ES-I3 (cell line): Measurements from ENCODE around the gene ST8SIA1.

ENCODE experiments used
- H3K36me3 ChIP-seq: 2 replicates; pipeline ENCODE4 v1.6.1; 2013; ENCODE audit warnings: mild to moderate bottlenecking, low read length, control low read depth, moderate library complexity; ENCODE audit not compliant: insufficient read depth
- H3K4me1 ChIP-seq: 2 replicates; pipeline ENCODE4 v1.6.1; 2013; ENCODE audit warnings: mild to moderate bottlenecking, control low read depth, low read length; ENCODE audit not compliant: insufficient read depth
- H3K9ac ChIP-seq: 2 replicates; pipeline ENCODE4 v1.6.1; 2013; ENCODE audit warnings: low read depth, mild to moderate bottlenecking, low read length, moderate library complexity
- H3K9me3 ChIP-seq: 2 replicates; pipeline ENCODE4 v1.6.1; 2013; ENCODE audit warnings: mild to moderate bottlenecking, low read length, moderate library complexity; ENCODE audit not compliant: control insufficient read depth, insufficient read depth

ST8SIA1 gene

GRCh38 chr12:22229652-22230279, 104.7 kb downstream of the ST8SIA1 start:
- H3K36me3 ChIP-seq, result no peaks in the 10 kb centered on the region
- H3K4me1 ChIP-seq, result no peaks in the 10 kb centered on the region
- H3K9me3 ChIP-seq, result no peaks in the 10 kb centered on the region
- H3K9ac ChIP-seq, result no peak overlapping the region

GRCh38 chr12:22228022-22228875, 106.3 kb downstream of the ST8SIA1 start:
- Histone ChIP-seq H3K4me1 (no peaks in the 10 kb centered on the region), H3K36me3 (no peaks in the 10 kb centered on the region), H3K9ac (no peak overlapping the region), H3K9me3 (no peaks in the 10 kb centered on the region)

GRCh38 chr12:22223356-22223755, 111.2 kb downstream of the ST8SIA1 start:
- Histone ChIP-seq H3K4me1 (no peaks in the 10 kb centered on the region), H3K9me3 (no peaks in the 10 kb centered on the region), H3K9ac (no peak overlapping the region), H3K36me3 (no peaks in the 10 kb centered on the region)

- Histone ChIP-seq H3K36me3 (no peaks in the 10 kb centered on the region), H3K4me1 (no peaks in the 10 kb centered on the region), H3K9ac (no peak overlapping the region), H3K9me3 (no peaks in the 10 kb centered on the region; the same call in 1 of the 2 replicates)
These were observed 117.0 kb downstream of the ST8SIA1 start for GRCh38 chr12:22217556-22217955.

DNA sequence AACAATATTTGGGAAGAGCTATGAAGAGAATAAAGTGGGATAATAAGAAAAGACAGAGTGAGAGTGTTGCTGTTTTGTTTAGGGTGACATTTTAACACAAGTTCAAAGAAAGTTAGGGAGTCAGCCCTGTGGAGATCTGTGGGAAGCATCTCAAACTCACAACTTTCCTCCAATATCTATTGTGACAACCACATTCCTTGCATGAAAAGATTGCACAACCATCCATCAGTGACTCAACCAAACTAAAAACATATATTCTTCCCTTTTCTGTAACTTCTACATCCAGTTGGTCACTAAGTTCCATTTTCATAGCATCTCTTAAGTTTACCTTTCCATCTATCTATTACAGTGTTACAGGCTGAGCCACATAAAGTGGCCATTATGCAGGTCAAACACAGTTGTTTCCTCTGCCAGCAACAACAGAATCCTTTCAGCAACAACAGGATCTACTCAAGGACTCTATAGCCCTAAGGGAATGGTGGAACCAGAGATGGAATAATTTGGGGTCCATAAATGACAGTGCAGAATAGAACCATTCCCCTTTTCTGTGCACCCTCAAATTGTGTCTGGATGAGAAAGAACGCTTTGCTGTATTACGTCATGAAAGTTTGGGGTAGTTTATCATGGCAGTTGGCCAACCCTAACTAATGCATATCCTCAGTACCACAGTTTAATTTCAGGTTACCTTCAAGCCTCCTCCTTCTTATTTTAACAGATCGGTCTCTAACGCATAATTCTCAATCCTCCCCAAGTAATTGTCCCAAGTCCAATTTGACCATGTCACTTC, 118.8 kb downstream of the ST8SIA1 start:
- Histone ChIP-seq H3K36me3 (no peaks in the 10 kb centered on the region), H3K9ac (no peak overlapping the region), H3K9me3 (no peaks in the 10 kb centered on the region; the same call in 1 of the 2 replicates), H3K4me1 (no peaks in the 10 kb centered on the region)

- Histone ChIP-seq H3K36me3 (no peaks in the 10 kb centered on the region), H3K9ac (no peak overlapping the region), H3K9me3 (no peaks in the 10 kb centered on the region; the same call in 1 of the 2 replicates), H3K4me1 (no peaks in the 10 kb centered on the region)
These were observed 123.4 kb downstream of the ST8SIA1 start for GRCh38 chr12:22211128-22211527.

DNA sequence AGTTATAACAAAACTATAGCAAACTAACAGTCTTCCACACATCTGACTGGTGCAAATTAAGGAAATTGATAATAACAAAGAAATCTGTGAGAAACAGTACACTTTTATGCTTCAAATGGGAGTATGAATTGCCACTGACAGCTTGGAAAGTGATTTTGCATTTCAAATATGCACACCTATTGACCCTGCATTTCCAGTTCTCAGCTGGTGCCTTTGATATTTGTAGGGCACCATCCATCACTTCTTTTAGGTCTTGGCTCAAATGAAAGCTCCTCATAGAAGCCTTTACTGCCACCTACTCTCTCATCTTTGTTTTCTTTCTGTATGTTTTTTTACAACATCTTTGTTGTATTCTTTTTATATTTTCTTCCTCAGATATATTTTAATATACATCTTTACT, 125.1 kb downstream of the ST8SIA1 start:
- H3K4me1 ChIP-seq, result no peaks in the 10 kb centered on the region

DNA sequence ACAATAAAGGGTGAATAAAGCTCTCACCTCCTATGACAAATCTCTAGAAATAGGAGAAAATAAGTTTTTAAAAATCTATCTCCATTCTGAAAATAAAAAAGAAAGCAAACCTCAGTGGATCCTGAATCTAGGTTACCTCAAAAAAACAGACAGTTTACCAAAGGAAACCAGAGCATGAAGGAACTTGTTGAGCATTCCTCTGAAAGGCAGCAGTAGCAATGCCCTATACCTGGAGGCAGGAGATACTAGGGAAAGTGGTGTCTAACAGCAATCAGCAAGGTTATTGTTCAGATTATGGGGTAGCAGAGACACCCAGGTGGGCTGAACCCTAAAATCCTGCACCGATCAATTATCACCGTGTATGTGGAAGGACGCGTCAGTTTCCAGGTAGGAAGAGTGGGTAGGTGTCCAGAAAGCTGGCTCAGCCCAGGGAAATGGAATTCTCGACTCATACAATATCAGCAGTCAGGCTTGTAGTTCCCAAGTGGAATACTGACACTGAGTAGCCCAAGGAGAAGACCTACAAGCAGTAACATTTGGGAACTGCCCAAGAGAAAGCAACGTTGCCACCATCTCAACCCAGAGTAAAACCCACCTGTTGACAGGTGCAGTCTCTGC, 128.3 kb downstream of the ST8SIA1 start:
- Histone ChIP-seq H3K4me1 (no peaks in the 10 kb centered on the region), H3K9me3 (no peaks in the 10 kb centered on the region; the same call in 1 of the 2 replicates), H3K9ac (no peak overlapping the region), H3K36me3 (no peaks in the 10 kb centered on the region)

More for the DNA sequence above, 125.1 kb downstream of the ST8SIA1 start:
- Histone ChIP-seq H3K36me3 (no peaks in the 10 kb centered on the region), H3K9me3 (no peaks in the 10 kb centered on the region; the same call in 1 of the 2 replicates), H3K9ac (no peak overlapping the region)

DNA sequence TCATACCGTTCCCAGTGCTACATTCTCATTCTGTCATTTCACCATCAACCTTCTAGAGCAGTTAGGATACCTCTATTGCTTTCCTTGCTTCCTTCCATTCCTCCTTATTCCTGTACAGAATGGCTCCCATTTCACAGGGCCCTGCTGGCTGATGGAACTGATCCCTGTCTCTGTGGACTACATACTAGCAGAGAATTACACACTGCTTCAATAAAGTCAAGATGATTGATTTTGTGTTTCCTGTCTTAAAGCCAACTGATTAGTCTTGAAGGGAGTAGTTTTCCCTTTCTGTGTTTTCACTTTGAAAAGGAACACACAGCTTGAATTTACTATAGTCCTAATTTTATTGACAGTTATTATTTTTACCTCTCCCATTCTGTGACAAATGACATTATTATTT, 130.1 kb downstream of the ST8SIA1 start:
- no peaks in the 10 kb centered on the region for H3K4me1 ChIP-seq
- H3K9ac ChIP-seq, result no peak overlapping the region
- no peaks in the 10 kb centered on the region for H3K36me3 ChIP-seq
- no peaks in the 10 kb centered on the region; the same call in 1 of the 2 replicates for H3K9me3 ChIP-seq

DNA sequence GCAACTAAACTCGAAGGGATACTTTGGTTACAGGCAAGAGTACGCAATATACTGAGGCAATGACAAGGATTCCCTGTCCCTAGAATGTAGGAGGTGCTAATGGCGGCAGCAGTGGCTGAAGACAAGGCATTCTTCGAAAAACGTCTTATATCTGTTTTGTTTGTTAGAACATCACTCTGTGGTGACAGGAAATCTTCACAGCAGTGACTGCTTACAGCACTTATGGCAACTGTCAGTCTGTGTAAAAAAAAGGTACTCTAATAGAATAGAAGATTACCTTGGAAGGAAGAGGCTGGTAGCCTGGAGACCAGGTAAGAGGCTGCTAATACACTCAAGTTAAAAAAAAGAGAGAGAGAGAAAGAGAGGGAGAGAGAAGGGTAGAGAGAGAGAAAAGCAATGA, 131.7 kb downstream of the ST8SIA1 start:
- H3K9ac ChIP-seq, result no peak overlapping the region
- H3K9me3 ChIP-seq, result no peaks in the 10 kb centered on the region; the same call in 1 of the 2 replicates
- H3K4me1 ChIP-seq, result no peaks in the 10 kb centered on the region
- H3K36me3 ChIP-seq, result no peaks in the 10 kb centered on the region

GRCh38 chr12:22201101-22201500, 133.4 kb downstream of the ST8SIA1 start:
- Histone ChIP-seq H3K4me1 (no peaks in the 10 kb centered on the region), H3K9me3 (no peaks in the 10 kb centered on the region; the same call in 1 of the 2 replicates), H3K9ac (no peak overlapping the region), H3K36me3 (no peaks in the 10 kb centered on the region)

- no peak overlapping the region for H3K9ac ChIP-seq
- no peaks in the 10 kb centered on the region for H3K4me1 ChIP-seq
These were observed 138.3 kb downstream of the ST8SIA1 start for GRCh38 chr12:22196236-22196635.

GRCh38 chr12:22190969-22191368, 143.5 kb downstream of the ST8SIA1 start:
- no peaks in the 10 kb centered on the region for H3K9me3 ChIP-seq
- H3K4me1 ChIP-seq, result no peaks in the 10 kb centered on the region
- no peak overlapping the region for H3K9ac ChIP-seq
- no peaks in the 10 kb centered on the region for H3K36me3 ChIP-seq

More at GRCh38 chr12:22196236-22196635, 138.3 kb downstream of the ST8SIA1 start:
- Histone ChIP-seq H3K36me3 (no peaks in the 10 kb centered on the region), H3K9me3 (no peaks in the 10 kb centered on the region)

DNA sequence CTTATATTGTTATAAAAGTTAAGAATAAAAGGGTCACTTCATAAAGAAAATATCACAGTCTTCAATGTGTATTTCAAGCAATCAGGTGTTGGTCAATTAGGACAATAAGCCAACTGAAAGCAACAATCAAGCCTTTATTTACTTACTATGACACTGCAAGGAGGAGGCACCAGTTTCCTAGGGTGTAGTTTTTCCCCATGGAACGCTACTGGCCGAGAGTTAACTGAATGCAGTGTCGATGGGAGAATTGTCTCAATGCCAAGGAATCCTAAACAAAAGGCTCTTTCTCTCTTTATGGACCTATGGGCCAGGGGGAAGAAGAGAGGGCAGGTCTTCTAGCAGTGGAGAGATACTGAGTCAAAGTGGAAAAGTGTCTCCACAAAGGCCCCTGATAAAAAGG, 146.1 kb downstream of the ST8SIA1 start:
- H3K4me1 ChIP-seq, result no peaks in the 10 kb centered on the region
- no peaks in the 10 kb centered on the region for H3K36me3 ChIP-seq
- H3K9ac ChIP-seq, result no peak overlapping the region
- H3K9me3 ChIP-seq, result no peaks in the 10 kb centered on the region
